Fibroblast of villous mesenchyme (primary cell): Measurements from ENCODE around the gene IQSEC1. TPM values are rescaled to one million over a fixed set of nuclear protein-coding genes. Genes with fewer than 3 reads are reported as not detected.
"Not testable (repeated sequence)": the region's sequence is repeated elsewhere in the genome, so short reads cannot be mapped to it uniquely, and the experiment has no call there.

ENCODE experiments used
- DNase-seq: peaks from one replicate; pipeline ENCODE4 v3.0.0-alpha.2; 2010; ENCODE audit warnings: low read depth
- H3K4me3 ChIP-seq: 2 replicates; pipeline ENCODE4 v1.5.1; 2011; ENCODE audit warnings: low read depth, mild to moderate bottlenecking, low read length
- small RNA-seq: library from RNA; depleted of rRNA; stranded (forward); fragments of <200 nt; gene quantifications from one replicate; pipeline ENCODE3, GENCODE V24; 2012
- total RNA-seq: library from RNA; depleted of rRNA; stranded (reverse); fragments of >200 nt; gene quantifications from 2 replicates; pipeline ENCODE4 v1.2.3, GENCODE V29; 2012
- TF ChIP-seq, protein P1 (sequence below): IDR thresholded peaks from 2 replicates; pipeline ENCODE4 v1.5.1; 2012; ENCODE audit warnings: low read depth, mild to moderate bottlenecking, low read length; ENCODE audit not compliant: insufficient read depth

Gene IQSEC1
- total RNA-seq, 1 donor = 19.9 TPM

- no peak for DNase-seq
- no peak overlapping the region for H3K4me3 ChIP-seq
- TF ChIP-seq, protein P1, sequence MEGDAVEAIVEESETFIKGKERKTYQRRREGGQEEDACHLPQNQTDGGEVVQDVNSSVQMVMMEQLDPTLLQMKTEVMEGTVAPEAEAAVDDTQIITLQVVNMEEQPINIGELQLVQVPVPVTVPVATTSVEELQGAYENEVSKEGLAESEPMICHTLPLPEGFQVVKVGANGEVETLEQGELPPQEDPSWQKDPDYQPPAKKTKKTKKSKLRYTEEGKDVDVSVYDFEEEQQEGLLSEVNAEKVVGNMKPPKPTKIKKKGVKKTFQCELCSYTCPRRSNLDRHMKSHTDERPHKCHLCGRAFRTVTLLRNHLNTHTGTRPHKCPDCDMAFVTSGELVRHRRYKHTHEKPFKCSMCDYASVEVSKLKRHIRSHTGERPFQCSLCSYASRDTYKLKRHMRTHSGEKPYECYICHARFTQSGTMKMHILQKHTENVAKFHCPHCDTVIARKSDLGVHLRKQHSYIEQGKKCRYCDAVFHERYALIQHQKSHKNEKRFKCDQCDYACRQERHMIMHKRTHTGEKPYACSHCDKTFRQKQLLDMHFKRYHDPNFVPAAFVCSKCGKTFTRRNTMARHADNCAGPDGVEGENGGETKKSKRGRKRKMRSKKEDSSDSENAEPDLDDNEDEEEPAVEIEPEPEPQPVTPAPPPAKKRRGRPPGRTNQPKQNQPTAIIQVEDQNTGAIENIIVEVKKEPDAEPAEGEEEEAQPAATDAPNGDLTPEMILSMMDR = no peak
Observed at GRCh38 chr3:12854565-12854964, 218.7 kb downstream of the IQSEC1 start.

DNA sequence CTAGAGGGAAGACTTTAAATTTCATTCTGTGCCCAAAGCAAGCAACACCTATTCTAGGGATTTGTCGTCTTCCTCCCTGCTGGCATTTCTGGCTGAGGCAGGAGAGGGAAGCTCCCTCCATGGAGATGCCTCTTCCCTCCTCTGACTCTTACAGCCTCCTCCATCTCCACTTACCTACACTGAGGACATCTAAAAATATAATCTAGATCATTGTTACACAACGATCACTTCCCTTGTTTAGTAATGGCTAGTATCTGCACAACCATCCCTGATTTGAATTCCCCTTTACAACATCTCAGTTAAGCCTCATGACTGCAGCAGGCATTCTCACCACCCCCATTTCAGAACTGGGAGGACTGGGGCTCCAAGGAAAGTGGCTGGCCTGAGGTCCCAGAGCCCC is 219.4 kb downstream of the IQSEC1 start:
- not testable (repeated sequence) for H3K4me3 ChIP-seq, DNase-seq

DNA sequence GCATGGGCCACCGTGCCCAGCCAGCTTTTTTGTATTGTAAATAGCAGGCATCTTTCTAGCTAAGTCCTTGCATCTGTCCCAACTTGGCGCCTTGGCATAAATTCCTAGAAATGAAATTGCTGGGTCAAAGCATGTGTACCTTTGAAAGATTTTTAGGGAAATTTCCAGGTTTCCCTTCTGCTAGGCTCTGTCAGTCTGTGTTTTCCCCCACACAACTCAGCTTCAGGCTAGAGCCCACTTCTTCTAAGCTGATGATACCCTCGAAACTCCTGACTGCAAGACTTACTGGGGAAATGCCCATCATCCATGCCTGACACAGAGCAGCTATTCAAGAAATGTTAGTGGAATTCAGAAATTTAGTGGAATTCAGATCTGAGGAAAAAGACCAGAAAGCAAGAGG is 221.0 kb downstream of the IQSEC1 start:
- no peak for DNase-seq

More for the DNA sequence above, 221.0 kb downstream of the IQSEC1 start:
- TF ChIP-seq, protein P1 = no peak
- H3K4me3 ChIP-seq = no peak overlapping the region

Small RNAs within 50 kb of the gene (small RNA-seq; reads per million reads assigned to genes)
- gene AC034198.1 = not detected
- not detected for gene AC069271.1

Other genes with a start within 250 kb of the IQSEC1 start
- gene RPL32, start 231.9 kb downstream of the IQSEC1 start, total RNA-seq = 409 and 739 TPM in 2 replicates